H9 (cell line): ENCODE measurements around the gene SLC44A3. TPM values are rescaled to one million over a fixed set of nuclear protein-coding genes. Genes with fewer than 3 reads are reported as not detected.

Experiments used
- DNase-seq: peaks from one replicate; pipeline ENCODE4 v3.0.0-alpha.2; 2017
- H2AFZ ChIP-seq: one replicate; pipeline ENCODE4 v1.6.1; 2013; ENCODE audit warnings: mild to moderate bottlenecking, low read length, control low read depth, moderate library complexity
- H2AK5ac ChIP-seq: 2 replicates; pipeline ENCODE4 v1.6.1; 2013; ENCODE audit warnings: low read length, control low read depth, mixed read lengths; ENCODE audit not compliant: insufficient read length
- H2BK120ac ChIP-seq: one replicate; pipeline ENCODE4 v1.6.1; 2013; ENCODE audit warnings: low read depth, mild to moderate bottlenecking, low read length, control low read depth, inconsistent platforms; ENCODE audit not compliant: poor library complexity, severe bottlenecking
- H2BK12ac ChIP-seq: 2 replicates; pipeline ENCODE4 v1.6.1; 2013; ENCODE audit warnings: low read length, control low read depth, mixed read lengths, low read depth; ENCODE audit not compliant: insufficient read length
- H2BK15ac ChIP-seq: 2 replicates; pipeline ENCODE4 v1.6.1; 2013; ENCODE audit warnings: low read depth, low read length, control low read depth
- H2BK20ac ChIP-seq: one replicate; pipeline ENCODE4 v1.6.1; 2013; ENCODE audit warnings: low read depth, mild to moderate bottlenecking, low read length, control low read depth, inconsistent platforms; ENCODE audit not compliant: poor library complexity, severe bottlenecking
- H2BK5ac ChIP-seq: 2 replicates; pipeline ENCODE4 v1.6.1; 2013; ENCODE audit warnings: low read length, control low read depth, mixed read lengths; ENCODE audit not compliant: insufficient read length
- H3K14ac ChIP-seq: 2 replicates; pipeline ENCODE4 v1.6.1; 2013; ENCODE audit warnings: low read length, control low read depth; ENCODE audit not compliant: insufficient read depth
- H3K18ac ChIP-seq: 2 replicates; pipeline ENCODE4 v1.6.1; 2013; ENCODE audit warnings: low read depth, mild to moderate bottlenecking, mixed read lengths, low read length, control low read depth; ENCODE audit not compliant: insufficient read length
- H3K23ac ChIP-seq: 2 replicates; pipeline ENCODE4 v1.6.1; 2013; ENCODE audit warnings: low read length, control low read depth, mixed read lengths, low read depth; ENCODE audit not compliant: insufficient read length
- H3K23me2 ChIP-seq: 2 replicates; pipeline ENCODE4 v1.6.1; 2013; ENCODE audit warnings: low read depth, mild to moderate bottlenecking, mixed read lengths, low read length, control low read depth; ENCODE audit not compliant: insufficient read length, poor library complexity, severe bottlenecking
- H3K27ac ChIP-seq: 2 replicates; pipeline ENCODE4 v1.5.1; 2013; ENCODE audit warnings: low read length, control low read depth, mixed read lengths, low read depth; ENCODE audit not compliant: insufficient read length
- H3K27me3 ChIP-seq: 2 replicates; pipeline ENCODE4 v1.6.1; 2013; ENCODE audit warnings: low read length, control low read depth, inconsistent platforms; ENCODE audit not compliant: insufficient read depth
- H3K4ac ChIP-seq: 2 replicates; pipeline ENCODE4 v1.6.1; 2013; ENCODE audit warnings: low read depth, mild to moderate bottlenecking, control low read depth, inconsistent platforms, low read length, moderate library complexity
- H3K4me1 ChIP-seq: 2 replicates; pipeline ENCODE4 v1.6.1; 2013; ENCODE audit warnings: low read length, control low read depth, inconsistent platforms; ENCODE audit not compliant: insufficient read depth
- H3K4me2 ChIP-seq: 2 replicates; pipeline ENCODE4 v1.6.1; 2013; ENCODE audit warnings: low read length, control low read depth, mixed read lengths; ENCODE audit not compliant: insufficient read length, insufficient read depth
- H3K56ac ChIP-seq: 2 replicates; pipeline ENCODE4 v1.6.1; 2013; ENCODE audit warnings: low read depth, mild to moderate bottlenecking, mixed read lengths, low read length, control low read depth; ENCODE audit not compliant: insufficient read length
- H3K79me1 ChIP-seq: 2 replicates; pipeline ENCODE4 v1.6.1; 2013; ENCODE audit warnings: low read depth, mild to moderate bottlenecking, moderate library complexity, low read length, control low read depth, inconsistent platforms; ENCODE audit not compliant: insufficient read depth, poor library complexity, severe bottlenecking
- H3K79me2 ChIP-seq: 2 replicates; pipeline ENCODE4 v1.6.1; 2013; ENCODE audit warnings: low read length, control low read depth, inconsistent platforms; ENCODE audit not compliant: insufficient read depth
- H3K9ac ChIP-seq: 2 replicates; pipeline ENCODE4 v1.6.1; 2013; ENCODE audit warnings: low read length, control low read depth, mixed read lengths; ENCODE audit not compliant: insufficient read length; ENCODE audit errors: extremely low read depth
- H3K9me3 ChIP-seq: one replicate; pipeline ENCODE4 v1.6.1; 2013; ENCODE audit warnings: low read depth, low read length, inconsistent platforms; ENCODE audit not compliant: control insufficient read depth
- H3T11ph ChIP-seq: one replicate; pipeline ENCODE4 v1.6.1; 2013; ENCODE audit warnings: mild to moderate bottlenecking, low read length, control low read depth, inconsistent platforms
- H4K20me1 ChIP-seq: one replicate; pipeline ENCODE4 v1.6.1; 2013; ENCODE audit not compliant: control insufficient read depth, insufficient read length, insufficient read depth
- H4K5ac ChIP-seq: 2 replicates; pipeline ENCODE4 v1.6.1; 2013; ENCODE audit warnings: low read depth, mild to moderate bottlenecking, mixed read lengths, low read length, control low read depth; ENCODE audit not compliant: insufficient read length
- H4K8ac ChIP-seq: replicated peaks from 2 replicates; pipeline ENCODE4 v1.6.1; 2013; ENCODE audit warnings: low read length, control low read depth, mixed read lengths, low read depth; ENCODE audit not compliant: insufficient read length
- H4K91ac ChIP-seq: 2 replicates; pipeline ENCODE4 v1.6.1; 2013; ENCODE audit warnings: low read depth, mild to moderate bottlenecking, moderate library complexity, mixed read lengths, low read length, control low read depth; ENCODE audit not compliant: insufficient read length
- H3K27ac Mint-ChIP-seq, 3 experiments: 2 replicates in 2 of 3; 3 replicates in 1 of 3; pipeline ENCODE4 v1.8.0; 2020 to 2021; ENCODE audit warnings: mixed read lengths in 3 of 3, mild to moderate bottlenecking in 1 of 3, moderate library complexity in 1 of 3
- H3K27me3 Mint-ChIP-seq: 2 replicates; pipeline ENCODE4 v1.8.0; 2021; ENCODE audit warnings: low read depth, mild to moderate bottlenecking, moderate library complexity, mixed read lengths
- H3K36me3 Mint-ChIP-seq, 3 experiments: 2 replicates in 2 of 3; 3 replicates in 1 of 3; pipeline ENCODE4 v1.8.0; 2020 to 2021; ENCODE audit warnings: low read depth in 3 of 3, mixed read lengths in 3 of 3; ENCODE audit not compliant: insufficient read depth in 1 of 3
- H3K4me1 Mint-ChIP-seq, 2 experiments: 2 replicates each; pipeline ENCODE4 v1.8.0; 2020; ENCODE audit warnings: mixed read lengths in 2 of 2
- H3K4me3 Mint-ChIP-seq, 2 experiments: 2 replicates in 1 of 2; 3 replicates in 1 of 2; pipeline ENCODE4 v1.8.0; 2020 to 2021; ENCODE audit warnings: mild to moderate bottlenecking in 2 of 2, mixed read lengths in 2 of 2, moderate library complexity in 1 of 2
- H3K9me3 Mint-ChIP-seq, 2 experiments: 2 replicates in 1 of 2; 3 replicates in 1 of 2; pipeline ENCODE4 v1.8.0; 2020; ENCODE audit warnings: mild to moderate bottlenecking in 2 of 2, mixed read lengths in 2 of 2, moderate library complexity in 1 of 2
- CTCF ChIP-seq: fragments of 200-600 bp; sonication (generic); conservative IDR thresholded peaks from 3 replicates; pipeline ENCODE4 v1.8.0; 2021; ENCODE audit warnings: antibody characterized with exemption, mild to moderate bottlenecking
- WGBS: extraction: QIAGEN DNeasy Blood & Tissue Kit; methylation state at CpG from one replicate; pipeline ENCODE4 v1.1.7; 2013; ENCODE audit warnings: missing lambda C conversion rate, low lambda C conversion rate, mixed read lengths; ENCODE audit not compliant: insufficient read length; ENCODE audit errors: extremely low coverage; 5-methylcytosine and 5-hydroxymethylcytosine counted together
- total RNA-seq: library from RNA; stranded (reverse); gene quantifications from 2 replicates; pipeline ENCODE4 v1.2.1, GENCODE V29; 2021

SLC44A3 gene
- total RNA-seq, 1 experiment from 2014 or later, result 5.5 TPM

- Histone ChIP-seq H2BK5ac (no peak overlapping the region), H3K18ac (no peak overlapping the region), H2BK20ac (no peak overlapping the region), H4K5ac (no peak overlapping the region), H3K23ac (no peak overlapping the region), H3T11ph (no peak overlapping the region), H3K9ac (no peak overlapping the region), H4K8ac (no peak overlapping the region), H4K20me1 (no peaks in the 10 kb centered on the region), H2BK120ac (no peak overlapping the region), H2AFZ (no peak overlapping the region), H3K23me2 (no peaks in the 10 kb centered on the region), H2AK5ac (no peak overlapping the region), H3K14ac (no peak overlapping the region), H3K79me1 (no peaks in the 10 kb centered on the region), H3K4ac (no peak overlapping the region), H4K91ac (no peak overlapping the region), H3K4me1 (no peaks in the 10 kb centered on the region), H3K4me2 (no peak overlapping the region), H3K9me3 (no peaks in the 10 kb centered on the region), H2BK15ac (no peak overlapping the region), H3K27ac (no peak overlapping the region), H3K56ac (no peak overlapping the region), H2BK12ac (no peak overlapping the region), H3K79me2 (no peaks in the 10 kb centered on the region), H3K27me3 (no peaks in the 10 kb centered on the region)
- DNase-seq, result no peak
- WGBS, result no CpG with 5 or more reads among the region's 5 CpGs
- Mint-ChIP-seq H3K9me3 (no peaks in the 10 kb centered on the region), H3K36me3 (peaks cover 0 to 2% (median 0%) of the 10 kb centered on the region in 3 experiments; a peak in 1 of 7 replicates), H3K4me3 (no peak overlapping the region), H3K4me1 (peaks cover 0 to 10% of the 10 kb centered on the region in 2 experiments; a peak in 2 of 4 replicates), H3K27ac (no peak overlapping the region), H3K27me3 (no peaks in the 10 kb centered on the region)
- TF ChIP-seq CTCF, result no peak
These were observed 26.9 kb upstream of the SLC44A3 start for GRCh38 chr1:94793296-94793656.
